RWPE2 (cell line): ENCODE data around the gene MUCL3.
"Not testable (repeated sequence)": the region's sequence is repeated elsewhere in the genome, so short reads cannot be mapped to it uniquely, and the experiment has no call there.

Experiments
- ATAC-seq: fragments of 200-7000 bp; cut with Tn5 transposase; 3 replicates; pipeline ENCODE4 v1.9.1; 2021; ENCODE audit warnings: low read depth
- DNase-seq: peaks from one replicate; pipeline ENCODE4 v3.0.0-alpha.2; 2020; ENCODE audit warnings: low spot score
- H3K27ac ChIP-seq: fragments of 450-650 bp; 2 replicates; pipeline ENCODE4 v1.5.1; 2017; ENCODE audit warnings: mild to moderate bottlenecking; ENCODE audit not compliant: poor library complexity, severe bottlenecking
- H3K27me3 ChIP-seq: fragments of 250-450 bp; sonication (Bioruptor Pico); 2 replicates; pipeline ENCODE4 v1.5.1; 2021; ENCODE audit warnings: mild to moderate bottlenecking, moderate library complexity; ENCODE audit not compliant: insufficient read depth, poor library complexity, severe bottlenecking
- H3K36me3 ChIP-seq: fragments of 250-450 bp; sonication (Bioruptor Pico); 2 replicates; pipeline ENCODE4 v1.5.1; 2020; ENCODE audit warnings: low read depth, mild to moderate bottlenecking, moderate library complexity
- H3K4me1 ChIP-seq: fragments of 250-450 bp; sonication (Bioruptor Pico); 2 replicates; pipeline ENCODE4 v1.5.1; 2021; ENCODE audit warnings: mild to moderate bottlenecking, moderate library complexity; ENCODE audit not compliant: insufficient read depth, poor library complexity, severe bottlenecking
- H3K4me3 ChIP-seq: fragments of 250-450 bp; sonication (Bioruptor Pico); 2 replicates; pipeline ENCODE4 v1.5.1; 2021; ENCODE audit warnings: mild to moderate bottlenecking, moderate library complexity; ENCODE audit not compliant: severe bottlenecking
- H3K9me3 ChIP-seq: fragments of 250-450 bp; sonication (Bioruptor Pico); 2 replicates; pipeline ENCODE4 v1.5.1; 2021; ENCODE audit warnings: mild to moderate bottlenecking, moderate library complexity; ENCODE audit not compliant: severe bottlenecking
- TF ChIP-seq, protein P1 (sequence below): fragments of 450-650 bp; IDR thresholded peaks from one replicate; pipeline ENCODE4 v1.5.1; 2017; ENCODE audit warnings: mild to moderate bottlenecking, moderate library complexity; ENCODE audit not compliant: poor library complexity, severe bottlenecking

MUCL3 gene

GRCh38 chr6:30898750-30899360, 41.9 kb upstream of the MUCL3 start:
- ATAC-seq: no peak

GRCh38 chr6:30900863-30901417, 39.8 kb upstream of the MUCL3 start:
- no peaks in the 10 kb centered on the region for H3K4me1 ChIP-seq
- ATAC-seq (no peak), DNase-seq (no peak)
- TF ChIP-seq, protein P1, sequence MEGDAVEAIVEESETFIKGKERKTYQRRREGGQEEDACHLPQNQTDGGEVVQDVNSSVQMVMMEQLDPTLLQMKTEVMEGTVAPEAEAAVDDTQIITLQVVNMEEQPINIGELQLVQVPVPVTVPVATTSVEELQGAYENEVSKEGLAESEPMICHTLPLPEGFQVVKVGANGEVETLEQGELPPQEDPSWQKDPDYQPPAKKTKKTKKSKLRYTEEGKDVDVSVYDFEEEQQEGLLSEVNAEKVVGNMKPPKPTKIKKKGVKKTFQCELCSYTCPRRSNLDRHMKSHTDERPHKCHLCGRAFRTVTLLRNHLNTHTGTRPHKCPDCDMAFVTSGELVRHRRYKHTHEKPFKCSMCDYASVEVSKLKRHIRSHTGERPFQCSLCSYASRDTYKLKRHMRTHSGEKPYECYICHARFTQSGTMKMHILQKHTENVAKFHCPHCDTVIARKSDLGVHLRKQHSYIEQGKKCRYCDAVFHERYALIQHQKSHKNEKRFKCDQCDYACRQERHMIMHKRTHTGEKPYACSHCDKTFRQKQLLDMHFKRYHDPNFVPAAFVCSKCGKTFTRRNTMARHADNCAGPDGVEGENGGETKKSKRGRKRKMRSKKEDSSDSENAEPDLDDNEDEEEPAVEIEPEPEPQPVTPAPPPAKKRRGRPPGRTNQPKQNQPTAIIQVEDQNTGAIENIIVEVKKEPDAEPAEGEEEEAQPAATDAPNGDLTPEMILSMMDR: no peak
- H3K27me3 ChIP-seq: no peaks in the 10 kb centered on the region
- H3K4me3 ChIP-seq: no peak overlapping the region
- no peak overlapping the region for H3K27ac ChIP-seq
- no peaks in the 10 kb centered on the region for H3K9me3 ChIP-seq
- H3K36me3 ChIP-seq: peaks cover 34% of the 10 kb centered on the region

More at GRCh38 chr6:30898750-30899360, 41.9 kb upstream of the MUCL3 start:
- no peak for DNase-seq
- Histone ChIP-seq H3K4me1 (no peaks in the 10 kb centered on the region), H3K27me3 (no peaks in the 10 kb centered on the region), H3K36me3 (peaks cover 55% of the 10 kb centered on the region), H3K4me3 (no peak overlapping the region), H3K27ac (no peak overlapping the region), H3K9me3 (no peaks in the 10 kb centered on the region)
- TF ChIP-seq, protein P1: no peak

GRCh38 chr6:30901436-30901835, 39.3 kb upstream of the MUCL3 start:
- DNase-seq (no peak), ATAC-seq (no peak)
- Histone ChIP-seq H3K4me3 (no peak overlapping the region), H3K27ac (no peak overlapping the region), H3K27me3 (no peaks in the 10 kb centered on the region), H3K9me3 (no peaks in the 10 kb centered on the region), H3K36me3 (peaks cover 29% of the 10 kb centered on the region), H3K4me1 (no peaks in the 10 kb centered on the region)
- TF ChIP-seq, protein P1: no peak

DNA sequence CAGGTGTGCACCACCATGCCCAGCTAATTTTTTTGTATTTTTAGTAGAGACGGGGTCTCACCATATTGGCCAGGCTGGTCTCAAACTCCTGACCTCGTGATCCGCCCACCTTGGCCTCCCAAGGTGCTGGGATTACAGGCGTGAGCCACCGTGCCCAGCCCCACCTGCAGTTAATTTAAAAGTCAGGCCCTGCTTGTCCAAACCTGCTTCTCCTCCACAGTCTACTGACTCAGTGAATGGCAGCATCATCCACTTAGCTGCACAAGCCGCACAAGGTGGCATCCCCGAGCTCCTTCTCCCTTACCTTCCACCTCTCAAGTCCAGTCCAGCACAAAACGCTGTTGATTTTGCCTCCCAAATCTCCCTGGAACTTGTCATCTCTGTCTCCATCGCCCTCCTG, 38.6 kb upstream of the MUCL3 start:
- not testable (repeated sequence) for DNase-seq, H3K27ac ChIP-seq, H3K9me3 ChIP-seq, H3K27me3 ChIP-seq, H3K4me1 ChIP-seq, H3K4me3 ChIP-seq
- H3K36me3 ChIP-seq: peaks cover 24% of the 10 kb centered on the region
- ATAC-seq: peak; percentile 41; the same call in 1 of the 3 replicates

DNA sequence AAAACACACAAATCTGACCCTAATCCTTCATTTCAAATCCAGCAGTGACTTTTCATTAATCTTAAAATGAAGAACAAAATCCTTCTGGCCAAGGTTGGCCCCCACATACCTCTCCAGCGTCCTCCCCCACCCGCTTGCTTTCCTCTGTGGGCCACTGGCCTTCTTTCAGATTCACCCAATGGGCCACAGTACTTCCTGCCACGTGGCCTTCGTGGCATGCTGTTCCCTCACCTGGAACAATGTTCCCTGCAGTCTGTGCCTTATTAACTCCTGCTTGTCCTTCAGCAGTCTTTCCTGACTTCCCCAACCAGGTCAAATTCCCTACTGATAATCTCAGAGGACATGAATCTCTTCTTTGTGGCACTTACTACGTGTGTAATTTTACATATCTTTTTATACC, 38.1 kb upstream of the MUCL3 start:
- no peak for ATAC-seq
- Histone ChIP-seq H3K9me3 (no peaks in the 10 kb centered on the region), H3K36me3 (peaks cover 19% of the 10 kb centered on the region), H3K27me3 (no peaks in the 10 kb centered on the region), H3K4me3 (no peak overlapping the region), H3K27ac (no peak overlapping the region), H3K4me1 (no peaks in the 10 kb centered on the region)
- TF ChIP-seq, protein P1: no peak
- DNase-seq: no peak
